ENCODE data around the gene CDH11.

CDH11 gene

GRCh38 chr16:64983231-64983630 is 138.6 kb downstream of the CDH11 start:
- no peak for DNase-seq (ENCODE audit: low read depth in 1 of 2, low spot score in 1 of 2)

GRCh38 chr16:64982581-64982980 is 139.3 kb downstream of the CDH11 start:
- DNase-seq (ENCODE audit: low read depth in 1 of 2, low spot score in 1 of 2) = no peak

- no peak for DNase-seq (ENCODE audit: low read depth in 1 of 2, low spot score in 1 of 2)
Observed at GRCh38 chr16:64981568-64982281, 140.1 kb downstream of the CDH11 start.

GRCh38 chr16:64977206-64977920 is 144.5 kb downstream of the CDH11 start:
- DNase-seq (ENCODE audit: low read depth in 1 of 2, low spot score in 1 of 2) = no peak

GRCh38 chr16:64975821-64976220 is 146.0 kb downstream of the CDH11 start:
- no peak for DNase-seq (ENCODE audit: low read depth in 1 of 2, low spot score in 1 of 2)

GRCh38 chr16:64974381-64974780 is 147.5 kb downstream of the CDH11 start:
- DNase-seq (ENCODE audit: low read depth in 1 of 2, low spot score in 1 of 2) = no peak

- no peak for DNase-seq (ENCODE audit: low read depth in 1 of 2, low spot score in 1 of 2)
Observed at GRCh38 chr16:64973171-64973570, 148.7 kb downstream of the CDH11 start.

- DNase-seq (ENCODE audit: low read depth in 1 of 2, low spot score in 1 of 2) = no peak
Observed at GRCh38 chr16:64971171-64971570, 150.7 kb downstream of the CDH11 start.

- no peak for DNase-seq (ENCODE audit: low read depth in 1 of 2, low spot score in 1 of 2)
Observed at GRCh38 chr16:64969221-64969620, 152.6 kb downstream of the CDH11 start.

- DNase-seq (ENCODE audit: low read depth in 1 of 2, low spot score in 1 of 2) = no peak
Observed at GRCh38 chr16:64968539-64968938, 153.3 kb downstream of the CDH11 start.

- DNase-seq (ENCODE audit: low read depth in 1 of 2, low spot score in 1 of 2) = no peak
Observed at GRCh38 chr16:64964126-64964540, 157.7 kb downstream of the CDH11 start.

- DNase-seq (ENCODE audit: low read depth in 1 of 2, low spot score in 1 of 2) = no peak
Observed at GRCh38 chr16:64962786-64963185, 159.1 kb downstream of the CDH11 start.

- no peak for DNase-seq (ENCODE audit: low read depth in 1 of 2, low spot score in 1 of 2)
Observed at GRCh38 chr16:64957246-64957645, 164.6 kb downstream of the CDH11 start.

GRCh38 chr16:64952177-64952576 is 169.7 kb downstream of the CDH11 start:
- no peak for DNase-seq (ENCODE audit: low read depth in 1 of 2, low spot score in 1 of 2)

- no peak for DNase-seq (ENCODE audit: low read depth in 1 of 2, low spot score in 1 of 2)
Observed at GRCh38 chr16:64951193-64951592, 170.7 kb downstream of the CDH11 start.

- DNase-seq (ENCODE audit: low read depth in 1 of 2, low spot score in 1 of 2) = no peak
Observed at GRCh38 chr16:64950731-64951130, 171.1 kb downstream of the CDH11 start.

- DNase-seq (ENCODE audit: low read depth in 1 of 2, low spot score in 1 of 2) = no peak
Observed at GRCh38 chr16:64950262-64950661, 171.6 kb downstream of the CDH11 start.

- no peak for DNase-seq (ENCODE audit: low read depth in 1 of 2, low spot score in 1 of 2)
Observed at GRCh38 chr16:64948056-64948455, 173.8 kb downstream of the CDH11 start.

GRCh38 chr16:64947651-64948050 is 174.2 kb downstream of the CDH11 start:
- DNase-seq (ENCODE audit: low read depth in 1 of 2, low spot score in 1 of 2) = no peak

- DNase-seq (ENCODE audit: low read depth in 1 of 2, low spot score in 1 of 2) = no peak
Observed at GRCh38 chr16:64933885-64934284, 188.0 kb downstream of the CDH11 start.

- DNase-seq (ENCODE audit: low read depth in 1 of 2, low spot score in 1 of 2) = no peak
Observed at GRCh38 chr16:64926476-64926875, 195.4 kb downstream of the CDH11 start.

- DNase-seq (ENCODE audit: low read depth in 1 of 2, low spot score in 1 of 2) = no peak
Observed at GRCh38 chr16:64925166-64925565, 196.7 kb downstream of the CDH11 start.

- DNase-seq (ENCODE audit: low read depth in 1 of 2, low spot score in 1 of 2) = no peak
Observed at GRCh38 chr16:64924086-64924485, 197.8 kb downstream of the CDH11 start.

All from activated CD4-positive, alpha-beta T cell treated with anti-CD3 and anti-CD28 coated beads, Interleukin-2, amount 50 U/mL, for 24 hours (primary cell).